GM21390 (cell line): ENCODE data around the gene MAP3K6.

Experiments
- ATAC-seq: cut with Tn5 transposase; IDR thresholded peaks from one replicate; pipeline ENCODE4 v1.9.1; 2021; ENCODE audit not compliant: unreplicated experiment

Gene MAP3K6

GRCh38 chr1:27374362-27375086 is 7.8 kb upstream of the MAP3K6 start, which contains the start of gene FCN3:
FCN3 (minus strand) TSS chr1:27374824; CDS start chr1:27374818, 6 bp downstream.
- ATAC-seq: no peak

- no peak for ATAC-seq
Measured at GRCh38 chr1:27372808-27373690, 6.3 kb upstream of the MAP3K6 start.

- no peak for ATAC-seq
Measured at GRCh38 chr1:27372022-27372807, 5.5 kb upstream of the MAP3K6 start.

GRCh38 chr1:27368869-27369582 is 2.3 kb upstream of the MAP3K6 start:
- no peak for ATAC-seq

GRCh38 chr1:27367160-27367650 is 444 bp upstream of the MAP3K6 start:
- no peak for ATAC-seq

- ATAC-seq: no peak
Measured at GRCh38 chr1:27366113-27366410, 699 bp downstream of the MAP3K6 start.

- no peak for ATAC-seq
Measured at GRCh38 chr1:27365372-27366112, 1.2 kb downstream of the MAP3K6 start.

- no peak for ATAC-seq
Measured at GRCh38 chr1:27364696-27365371, 1.9 kb downstream of the MAP3K6 start.

GRCh38 chr1:27363766-27364695 is 2.7 kb downstream of the MAP3K6 start:
- no peak for ATAC-seq

- no peak for ATAC-seq
Measured at GRCh38 chr1:27361553-27361952, 5.2 kb downstream of the MAP3K6 start.

GRCh38 chr1:27361044-27361402 is 5.7 kb downstream of the MAP3K6 start:
- no peak for ATAC-seq

GRCh38 chr1:27360159-27361043 is 6.4 kb downstream of the MAP3K6 start:
- no peak for ATAC-seq

GRCh38 chr1:27359822-27360158 is 7.0 kb downstream of the MAP3K6 start:
- ATAC-seq: no peak

GRCh38 chr1:27358928-27359313 is 7.8 kb downstream of the MAP3K6 start:
- ATAC-seq: no peak

- no peak for ATAC-seq
Measured at GRCh38 chr1:27358038-27358927, 8.5 kb downstream of the MAP3K6 start.

GRCh38 chr1:27357281-27358037 is 9.3 kb downstream of the MAP3K6 start:
- no peak for ATAC-seq
